Measurements from ENCODE around the gene EML6.
"Not testable (repeated sequence)": the region's sequence is repeated elsewhere in the genome, so short reads cannot be mapped to it uniquely, and the experiment has no call there.

EML6 gene

DNA sequence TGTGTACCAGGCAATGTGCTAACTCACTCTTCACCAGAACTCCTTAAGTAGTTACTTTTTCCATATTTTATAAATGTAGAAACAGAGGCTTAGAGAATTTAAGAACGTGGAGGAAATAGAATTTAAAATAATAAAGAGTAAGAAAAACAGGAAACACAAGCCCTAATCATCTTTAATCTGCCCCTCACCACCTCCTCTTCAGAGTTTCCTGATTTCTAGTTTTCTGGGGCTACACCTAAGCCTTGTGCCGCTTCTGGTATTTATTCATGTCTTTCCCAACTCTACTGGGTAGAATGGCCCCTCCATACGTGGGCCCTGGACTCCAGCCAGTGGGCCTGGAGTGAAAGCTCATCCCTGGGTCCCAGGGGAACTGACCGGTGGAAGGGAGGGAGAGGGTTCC is 241.4 kb downstream of the EML6 start:
- no peak for DNase-seq (ENCODE audit: low read depth in 3 of 3)

DNA sequence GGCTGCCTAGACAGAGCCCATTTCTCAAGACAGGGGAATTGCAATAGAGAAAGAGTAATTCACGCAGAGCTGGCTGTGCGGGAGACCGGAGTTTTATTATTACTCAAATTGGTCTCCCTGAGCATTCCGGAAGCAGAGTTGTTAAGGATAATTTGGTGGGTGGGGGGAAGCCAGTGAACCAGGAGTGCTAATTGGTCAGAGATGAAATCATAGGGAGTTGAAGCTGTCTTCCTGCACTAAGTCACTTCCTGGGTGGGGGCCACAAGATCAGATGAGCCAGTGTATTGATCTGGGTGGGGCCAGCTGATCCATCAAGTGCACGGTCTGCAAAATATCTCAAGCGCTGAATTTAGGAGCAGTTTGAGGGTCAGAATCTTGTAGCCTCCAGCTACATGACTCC is 242.0 kb downstream of the EML6 start:
- no peak for DNase-seq (ENCODE audit: low read depth in 3 of 3)

DNA sequence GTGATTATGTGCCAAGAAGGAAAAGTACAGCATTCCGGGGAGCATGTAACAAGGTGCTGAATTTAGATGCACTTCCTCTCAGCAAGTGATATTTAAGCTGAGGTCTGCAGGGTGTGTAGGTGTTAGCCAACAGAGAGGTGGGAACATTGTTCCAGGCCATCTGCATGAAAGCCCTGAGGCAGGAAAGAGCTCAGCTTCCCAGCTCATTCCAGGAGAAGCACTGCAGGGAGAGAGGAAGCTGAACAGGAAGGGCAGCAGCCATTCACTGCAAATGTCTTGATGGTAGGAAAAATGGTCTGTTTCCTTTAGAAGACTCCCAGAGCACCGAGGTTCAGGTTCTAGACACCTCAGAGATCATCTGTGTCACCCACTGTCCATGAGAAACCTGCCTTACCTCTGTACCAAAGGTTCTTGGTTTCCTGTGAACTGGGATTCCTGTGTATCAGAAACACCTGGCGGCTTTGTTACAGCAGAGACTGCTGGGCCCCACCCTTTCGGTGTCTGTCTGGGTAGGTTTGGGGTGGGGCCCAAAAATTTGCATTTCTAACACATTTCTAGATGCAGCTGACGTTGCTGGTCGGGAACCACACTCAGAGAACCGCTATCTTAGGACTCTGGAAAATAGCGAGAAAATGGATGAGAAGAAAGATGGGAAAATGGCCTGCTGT is 242.8 kb downstream of the EML6 start:
- no peak for DNase-seq (ENCODE audit: low read depth in 3 of 3)

DNA sequence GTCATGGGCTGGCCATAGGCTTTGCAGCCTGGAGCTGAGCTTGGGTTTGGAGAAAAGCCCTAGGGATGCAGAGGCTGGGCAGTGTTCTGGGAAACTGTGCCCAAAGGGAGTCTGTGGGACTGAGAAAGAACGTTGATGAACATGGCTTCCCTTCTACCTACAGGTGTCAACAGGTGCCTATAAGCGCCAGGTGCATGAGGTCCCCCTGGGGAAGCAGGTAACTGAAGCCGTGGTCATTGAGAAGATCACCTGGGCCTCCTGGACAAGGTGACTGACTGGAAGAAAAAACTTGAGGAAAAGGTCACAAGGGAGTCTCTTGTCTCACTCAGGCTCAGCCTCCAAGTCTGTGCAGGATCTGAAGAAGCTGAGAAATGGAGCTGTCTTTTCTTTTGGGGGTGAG is 243.4 kb downstream of the EML6 start:
- DNase-seq (ENCODE audit: low read depth in 3 of 3) = no peak

DNA sequence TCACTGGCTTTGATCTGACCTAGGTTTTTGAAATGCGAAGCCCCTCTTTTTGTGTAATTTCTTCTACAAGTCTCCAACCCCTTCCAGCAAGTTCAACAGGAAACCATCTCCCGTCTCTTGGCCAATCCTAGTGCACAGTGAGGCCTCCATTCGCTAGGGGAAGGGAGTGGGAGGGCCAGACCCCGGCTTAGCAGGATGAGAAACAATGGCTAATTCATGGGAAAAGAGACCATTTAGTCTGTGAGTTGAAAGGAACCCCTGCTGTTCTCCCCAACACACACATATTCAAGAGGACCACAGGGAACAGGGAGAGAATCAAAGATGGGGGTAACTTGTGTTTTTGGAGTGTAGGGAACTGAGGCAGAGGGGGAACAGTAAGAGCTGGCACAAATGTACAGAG is 243.8 kb downstream of the EML6 start:
- DNase-seq (ENCODE audit: low read depth in 3 of 3) = no peak

DNA sequence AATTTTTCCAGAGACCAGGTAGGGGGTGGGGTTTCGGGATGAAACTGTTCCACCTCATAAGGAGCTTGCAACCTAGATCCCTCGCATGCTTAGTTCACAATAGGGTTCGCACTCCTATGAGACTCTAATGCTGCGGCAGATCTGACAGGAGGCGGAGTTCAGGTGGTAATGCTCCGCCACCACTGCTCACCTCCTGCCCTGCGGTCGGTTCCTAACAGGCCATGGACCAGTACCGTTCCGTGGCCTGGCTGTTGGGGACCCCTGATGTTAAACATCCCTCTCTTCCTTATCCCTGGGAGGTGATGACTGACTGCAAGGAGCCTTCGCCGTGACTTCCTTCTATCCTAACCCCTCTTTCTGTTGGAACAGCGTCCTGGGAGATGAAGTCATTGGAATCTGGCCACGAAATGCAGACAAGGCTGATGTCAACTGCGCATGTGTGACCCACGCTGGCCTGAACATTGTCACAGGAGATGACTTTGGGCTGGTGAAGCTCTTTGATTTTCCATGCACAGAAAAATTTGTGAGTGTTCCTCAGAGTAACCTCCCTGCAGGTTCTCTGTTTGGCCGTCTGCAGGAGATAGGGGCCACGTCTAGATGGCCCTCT is 244.4 kb downstream of the EML6 start:
- no peak for DNase-seq (ENCODE audit: low read depth in 3 of 3)

DNA sequence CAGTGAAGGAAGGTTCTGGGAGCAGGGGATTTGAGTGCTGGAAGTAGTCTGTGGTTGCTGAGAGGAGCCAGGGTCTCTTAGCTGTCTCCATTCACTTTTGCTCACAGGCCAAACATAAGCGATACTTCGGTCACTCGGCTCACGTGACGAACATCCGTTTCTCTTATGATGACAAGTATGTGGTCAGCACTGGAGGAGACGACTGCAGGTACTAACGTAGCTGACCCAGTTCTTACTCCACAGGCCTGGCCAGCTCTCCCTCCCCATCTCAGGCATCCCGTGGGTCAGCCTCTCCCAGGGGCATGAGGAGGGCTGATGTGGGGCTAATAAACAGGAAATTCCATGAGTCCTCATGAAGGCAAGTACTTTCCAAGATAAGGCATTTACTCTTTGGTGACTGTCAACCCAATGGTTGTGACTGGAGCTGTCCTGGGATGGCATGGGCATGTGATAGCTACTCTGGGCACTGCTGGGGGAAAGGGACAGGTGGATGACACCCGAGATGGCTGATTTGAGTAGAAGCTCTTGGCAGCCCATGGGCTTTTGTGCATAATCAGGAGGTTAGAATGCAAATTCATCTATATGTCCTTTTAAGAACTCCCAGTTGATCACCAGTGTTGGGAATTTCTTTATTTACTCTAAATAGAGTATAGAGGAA is 245.2 kb downstream of the EML6 start:
- DNase-seq (ENCODE audit: low read depth in 3 of 3) = no peak

DNA sequence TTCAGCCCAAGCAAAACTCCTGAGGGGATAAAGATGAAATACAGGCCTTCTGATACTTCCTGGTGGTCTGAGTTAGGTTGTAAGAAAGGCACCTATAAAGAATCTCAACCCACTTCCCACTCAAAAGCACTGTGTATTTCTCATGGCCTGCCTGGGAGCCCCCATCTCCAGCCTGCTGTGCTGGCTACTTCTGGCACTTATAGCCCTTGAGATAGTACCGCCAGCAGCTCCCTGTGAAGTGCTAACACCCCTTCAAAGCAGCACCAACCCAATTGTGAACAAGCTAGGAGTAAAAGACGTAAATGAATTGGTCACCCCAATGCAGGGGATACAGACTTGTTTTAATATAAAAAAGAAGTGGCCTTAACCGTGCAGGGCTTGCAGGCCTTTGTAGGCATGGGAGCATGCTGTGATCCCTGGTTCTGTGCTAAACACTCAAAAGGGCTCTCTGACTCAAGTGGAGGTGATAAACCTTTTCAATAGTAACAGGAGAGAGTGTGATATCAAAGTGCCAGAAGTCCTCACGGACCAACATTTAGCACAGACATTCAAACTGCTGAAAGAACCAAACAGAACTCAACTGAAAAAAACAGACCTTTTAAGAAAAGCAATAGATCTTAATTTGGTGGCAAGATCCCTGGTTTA is 246.0 kb downstream of the EML6 start:
- DNase-seq (ENCODE audit: low read depth in 3 of 3) = no peak

DNA sequence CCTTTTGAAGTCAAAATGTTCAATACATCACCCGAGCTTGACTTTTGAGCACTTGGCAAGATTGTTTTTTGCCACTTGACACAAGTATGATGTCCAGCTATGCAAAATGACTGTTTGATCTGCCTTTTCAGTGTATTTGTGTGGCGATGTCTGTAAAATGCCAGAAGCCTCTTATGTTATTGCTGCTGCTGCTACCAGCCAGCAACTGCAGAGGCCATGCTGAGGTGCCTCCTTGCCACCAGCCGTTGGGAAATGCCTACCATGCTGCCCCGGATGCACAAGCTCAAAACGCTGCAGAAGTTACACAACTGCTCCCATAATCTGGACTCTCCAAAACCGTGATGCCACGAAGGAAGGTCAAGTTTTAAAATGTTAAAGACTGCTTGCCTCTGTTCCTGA is 246.5 kb downstream of the EML6 start:
- no peak for DNase-seq (ENCODE audit: low read depth in 3 of 3)

DNA sequence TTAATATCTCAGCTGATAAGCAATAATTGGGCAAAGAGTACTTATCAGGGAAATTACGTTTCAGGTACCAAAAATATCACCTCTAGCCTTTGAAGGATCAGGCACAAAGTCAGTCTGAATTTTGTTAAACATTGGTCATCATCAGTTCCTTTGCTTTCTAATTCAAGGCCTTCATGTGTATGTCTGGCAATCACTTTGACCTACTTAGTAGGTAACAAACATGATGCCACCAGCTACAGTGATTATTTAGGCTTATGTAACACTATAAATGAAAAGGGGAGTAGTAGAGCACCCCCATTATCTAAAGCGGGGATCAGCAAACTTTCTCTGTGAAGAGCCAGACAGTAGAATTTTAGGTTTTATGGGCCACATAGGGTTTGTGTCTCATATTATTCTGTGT is 251.7 kb downstream of the EML6 start:
- DNase-seq (ENCODE audit: low read depth in 3 of 3) = no peak

DNA sequence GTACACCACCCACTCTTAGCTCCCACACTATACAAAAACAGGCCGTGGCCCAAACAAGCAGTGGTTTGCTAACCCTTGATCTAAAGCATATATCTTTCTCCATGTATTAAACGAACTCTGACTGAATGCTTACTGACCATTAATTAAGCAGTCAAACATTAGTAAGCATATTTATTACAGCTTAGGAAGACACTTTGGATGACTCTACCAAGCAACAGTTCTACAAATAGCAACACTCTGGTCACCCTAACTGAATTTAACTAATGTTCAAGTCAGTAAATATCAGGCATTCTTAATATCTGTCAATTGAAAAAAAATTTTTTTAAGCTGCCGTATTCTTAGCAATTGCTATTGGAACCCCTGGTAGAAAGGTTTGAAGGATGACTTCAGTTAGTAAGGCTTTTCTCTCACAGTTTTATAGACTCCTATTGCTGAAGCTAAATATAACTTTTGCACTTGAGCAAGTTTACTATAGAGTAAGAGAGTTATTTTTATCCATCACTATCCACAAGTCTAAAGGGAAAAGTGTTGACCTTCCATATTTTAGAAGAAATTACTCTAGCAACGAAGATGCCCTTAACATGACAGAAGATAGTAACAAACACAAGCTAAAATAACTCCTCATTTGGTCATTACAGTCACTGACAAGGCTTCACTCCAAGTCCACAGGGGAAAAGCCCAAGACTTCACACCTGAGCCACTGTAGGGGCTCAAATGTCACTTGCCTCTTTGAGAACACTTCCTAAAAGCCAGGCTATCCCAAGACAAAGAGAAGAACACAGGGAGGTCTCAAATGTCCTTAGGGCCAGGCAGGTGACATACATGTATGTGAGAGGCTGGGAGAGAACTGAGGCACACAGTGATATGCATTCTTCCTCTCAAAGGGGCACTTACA is 252.4 kb downstream of the EML6 start:
- no peak for DNase-seq (ENCODE audit: low read depth in 3 of 3)

DNA sequence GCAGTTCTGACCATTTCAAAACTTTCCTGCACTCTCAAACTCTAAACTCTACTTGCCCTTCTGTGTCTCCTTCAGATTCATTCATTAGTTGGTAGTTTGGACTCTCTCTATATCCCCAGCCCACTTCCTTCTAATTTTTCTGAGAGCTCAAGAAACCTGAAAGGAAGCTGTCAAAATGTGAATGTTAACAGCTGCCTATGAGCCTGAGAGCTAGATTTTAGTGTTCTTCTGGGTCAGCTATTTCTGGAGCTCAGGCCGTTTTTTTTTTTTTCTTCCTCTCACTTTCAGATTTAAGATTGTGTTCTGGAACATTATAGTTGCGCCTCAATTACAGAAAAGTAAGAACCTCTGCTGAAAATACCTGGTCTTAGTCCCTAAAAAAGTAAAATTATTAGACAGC is 253.7 kb downstream of the EML6 start:
- no peak for DNase-seq (ENCODE audit: low read depth in 3 of 3)

DNA sequence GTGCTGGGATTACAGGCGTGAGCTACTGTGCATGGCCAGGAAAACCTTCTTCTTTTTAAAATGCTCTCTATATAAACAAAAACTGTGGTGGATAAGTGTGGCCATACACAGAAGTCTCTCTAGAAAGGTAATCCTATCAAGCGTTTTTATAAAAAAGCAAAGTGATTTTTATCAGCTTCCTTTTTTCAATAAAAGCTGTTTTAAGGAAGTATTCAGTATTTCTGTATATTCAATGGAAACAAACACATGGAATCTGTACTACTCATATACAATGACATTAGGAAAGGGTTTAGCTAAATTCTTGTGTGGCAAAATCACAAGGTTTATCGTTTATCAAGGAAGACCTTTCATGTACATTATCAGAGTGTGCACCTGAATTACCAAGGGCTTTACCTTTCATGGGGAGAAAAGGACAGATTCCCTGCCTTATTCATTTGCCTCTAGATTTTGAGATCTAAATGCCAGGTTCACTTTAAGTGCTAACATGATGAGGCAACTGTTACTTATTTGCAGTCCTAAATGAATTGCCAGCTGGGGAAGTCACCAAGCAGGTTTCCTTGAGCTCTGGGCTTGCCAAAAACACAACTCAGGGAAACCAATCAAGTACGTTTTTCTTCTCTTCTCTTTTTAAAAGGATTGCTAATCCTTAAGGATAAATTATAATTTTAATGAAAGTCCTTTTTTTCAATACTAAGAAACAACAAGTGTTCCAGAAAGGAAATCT is 256.0 kb downstream of the EML6 start:
- DNase-seq (ENCODE audit: low read depth in 3 of 3) = no peak

DNA sequence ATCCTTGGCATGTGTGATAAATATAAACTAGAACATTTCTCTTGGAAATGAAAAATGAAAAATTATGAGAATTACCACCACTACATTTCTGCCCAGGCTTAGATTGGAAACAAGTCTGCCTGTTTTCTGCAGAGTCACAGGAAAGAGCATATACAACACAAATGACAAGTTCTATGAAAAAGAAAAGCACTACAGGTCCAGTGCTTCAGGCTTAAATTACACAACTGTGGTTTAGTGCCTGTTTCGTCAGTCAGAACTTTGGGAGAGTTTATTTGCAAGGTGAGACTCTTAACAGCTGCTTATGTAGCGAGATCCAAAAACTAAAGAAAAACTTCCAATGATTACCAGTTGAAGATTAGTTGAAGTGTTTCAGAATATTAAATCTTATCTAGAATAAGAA is 257.9 kb downstream of the EML6 start:
- DNase-seq (ENCODE audit: low read depth in 3 of 3) = no peak

DNA sequence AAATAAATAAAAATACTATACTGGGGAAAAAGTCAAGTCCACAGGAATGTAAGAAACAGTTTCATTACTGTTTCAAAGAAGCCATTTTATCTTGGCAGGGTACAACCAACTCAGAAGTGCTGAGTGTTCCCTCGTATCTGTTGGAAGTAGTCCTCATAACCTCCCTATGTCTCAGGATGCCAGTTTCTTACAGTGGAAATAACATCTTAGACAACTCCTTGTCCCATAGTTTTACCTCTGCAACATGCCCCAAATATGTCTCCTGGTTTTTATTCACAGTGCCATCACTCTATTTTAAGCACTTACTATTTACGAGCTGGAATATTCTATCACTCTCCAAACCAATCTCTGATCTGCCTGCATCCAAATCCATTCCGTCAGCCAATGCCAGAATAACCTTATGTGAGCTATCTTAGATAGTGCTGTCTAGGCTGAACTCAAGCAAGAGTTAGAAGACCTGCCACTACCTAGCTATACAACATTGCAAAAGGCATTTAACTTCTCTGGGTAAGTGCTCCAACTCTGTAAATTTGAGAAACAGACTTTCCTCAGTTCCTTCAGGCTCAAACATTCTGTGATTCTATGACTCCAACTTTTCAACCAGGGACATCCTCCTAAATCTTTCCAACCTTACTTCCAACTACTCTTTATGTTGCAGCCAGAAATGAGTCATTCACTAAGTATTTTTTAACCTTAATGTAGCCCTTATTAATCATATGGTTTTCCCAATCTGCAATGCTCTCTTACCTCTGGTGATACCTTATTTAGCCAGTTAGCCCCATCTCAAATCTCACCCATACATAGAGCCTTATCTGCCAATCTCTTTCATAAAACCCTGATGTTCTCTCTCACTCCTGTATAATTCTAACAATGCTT is 260.1 kb downstream of the EML6 start:
- DNase-seq (ENCODE audit: low read depth in 3 of 3) = no peak

DNA sequence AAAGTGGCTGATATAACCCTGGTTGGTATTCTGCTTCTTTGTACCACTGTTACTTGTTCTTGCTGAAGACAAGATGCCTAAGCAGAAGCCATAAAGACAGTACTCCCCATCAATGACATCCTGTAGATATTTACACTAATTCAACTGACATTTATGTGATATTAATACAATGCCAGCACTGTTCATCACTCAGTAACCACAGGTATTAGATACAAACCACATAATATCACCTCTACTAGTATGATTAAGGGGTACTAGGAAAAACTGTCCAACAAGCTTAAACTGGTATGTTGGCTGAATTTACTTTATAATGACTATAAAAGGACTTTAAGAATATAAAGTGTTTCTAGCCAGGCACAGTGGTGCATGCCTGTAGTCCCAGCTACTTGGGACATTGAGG is 261.0 kb downstream of the EML6 start:
- DNase-seq (ENCODE audit: low read depth in 3 of 3) = no peak

DNA sequence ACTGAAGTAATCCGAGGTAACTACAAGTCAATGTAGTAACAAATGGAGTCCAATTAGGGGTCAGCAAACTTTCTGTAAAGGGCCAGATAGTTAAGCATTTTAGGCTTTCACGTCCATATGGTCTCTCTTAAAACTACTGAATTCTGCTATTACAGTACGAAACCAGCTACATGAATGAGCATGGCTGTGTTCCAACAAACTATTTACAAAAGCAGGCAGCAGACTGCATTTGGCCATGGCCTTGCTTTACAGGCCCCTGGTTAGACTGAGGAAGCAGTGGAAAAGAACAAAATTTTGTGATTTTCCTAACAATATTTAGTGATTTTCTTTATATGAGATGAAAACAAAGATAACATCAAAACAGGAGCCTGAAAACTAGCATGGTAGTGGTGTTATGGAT is 262.8 kb downstream of the EML6 start:
- DNase-seq (ENCODE audit: low read depth in 3 of 3) = no peak

DNA sequence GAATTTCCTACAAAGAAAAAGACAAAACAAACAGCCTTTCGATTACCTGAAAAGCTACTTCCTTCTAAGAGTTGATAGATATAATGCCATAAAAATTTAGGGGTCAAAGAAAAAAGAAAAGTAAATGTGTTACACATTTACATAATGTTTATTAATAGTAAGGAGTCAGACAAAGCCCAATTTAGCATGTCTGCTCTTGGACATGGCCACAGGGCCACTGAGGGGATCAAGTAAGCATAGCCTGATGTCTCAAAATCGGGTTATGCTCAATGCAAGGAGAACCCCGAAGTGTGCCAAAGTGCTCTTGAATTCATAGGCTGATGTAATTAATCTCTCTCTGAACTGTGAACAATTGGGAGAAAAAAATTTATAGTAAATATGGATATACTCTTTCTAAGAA is 265.1 kb downstream of the EML6 start:
- DNase-seq (ENCODE audit: low read depth in 3 of 3) = no peak

DNA sequence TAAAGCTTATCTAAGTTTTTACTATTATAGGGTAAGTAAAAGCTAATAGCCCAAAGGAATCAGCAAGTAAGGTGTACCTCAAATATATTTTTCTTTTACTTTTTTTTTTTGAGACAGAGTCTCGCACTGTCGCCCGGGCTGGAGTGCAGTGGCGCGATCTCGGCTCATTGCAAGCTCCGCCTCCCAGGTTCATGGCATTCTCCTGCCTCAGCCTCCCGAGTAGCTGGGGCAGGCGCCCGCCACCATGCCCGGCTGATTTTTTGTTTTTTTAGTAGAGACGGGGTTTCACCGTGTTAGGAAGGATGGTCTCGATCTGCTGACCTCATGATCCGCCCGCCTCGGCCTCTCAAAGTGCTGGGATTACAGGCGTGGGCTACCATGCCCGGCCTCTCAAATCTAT is 267.2 kb downstream of the EML6 start:
- not testable (repeated sequence) for DNase-seq (ENCODE audit: low read depth in 3 of 3)

DNA sequence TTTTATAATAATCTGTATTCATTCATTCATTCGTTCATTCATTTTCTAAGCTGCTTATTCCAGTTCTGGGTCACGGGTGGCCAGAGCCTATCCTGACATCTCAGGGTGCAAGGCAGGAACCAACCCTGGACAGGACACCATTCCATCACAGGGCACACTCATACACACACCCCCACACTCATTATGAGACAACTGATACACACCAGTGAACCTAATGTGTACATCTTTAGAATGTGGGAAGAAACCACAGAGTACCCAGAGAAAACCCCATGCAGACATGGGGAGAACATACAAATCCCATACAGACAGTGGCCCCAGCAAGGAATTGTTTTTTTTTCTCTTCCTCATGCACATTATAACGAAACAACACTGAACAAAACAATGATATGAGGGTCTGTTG is 272.1 kb downstream of the EML6 start:
- no peak for DNase-seq (ENCODE audit: low read depth in 3 of 3)

Data from stimulated activated CD4-positive, alpha-beta T cell treated with anti-CD3 and anti-CD28 coated beads, TNF-alpha, amount 100 ng/mL, for 24 hours (primary cell).